ENCODE measurements around the gene UBR4. TPM values are rescaled to one million over a fixed set of nuclear protein-coding genes. Genes with fewer than 3 reads are reported as not detected.

UBR4 gene
- total and polyA plus RNA-seq, 2 of the 8 experiments (the other 6 are each of a cell fraction or from before 2014, with no cell fraction given) = 139 to 152 TPM

DNA sequence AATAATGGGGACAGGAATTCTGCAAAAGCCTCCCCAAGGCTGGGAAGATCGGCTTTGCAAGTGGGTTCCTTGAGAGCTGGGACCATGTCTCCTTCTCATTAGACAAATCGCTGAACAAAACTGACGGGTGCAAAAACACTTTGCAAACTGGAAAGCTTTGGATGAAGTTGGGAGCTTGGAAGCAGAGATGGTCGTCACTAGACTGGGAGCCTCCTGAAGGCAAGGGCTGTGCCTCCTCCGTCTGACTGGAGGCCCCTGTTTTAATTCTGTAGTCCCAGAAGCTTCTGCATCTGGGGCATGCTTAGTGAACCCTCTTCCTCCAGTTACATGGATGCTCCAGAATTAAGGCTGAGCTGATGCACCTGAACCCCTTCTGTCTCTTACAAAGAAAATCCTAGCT is 171.3 kb downstream of the UBR4 start:
- H4K8ac ChIP-seq (ENCODE audit: extremely low read depth, insufficient read depth, low read length) = peak overlapping the region; percentile 63; the same call in 1 of the 2 replicates
- no peaks in the 10 kb centered on the region for H3K36me3 ChIP-seq (ENCODE audit: control insufficient read depth in 2 of 4, insufficient read depth in 4 of 4, low read length in 3 of 4)
- FAIRE-seq (no peak), DNase-seq (ENCODE audit: low read depth in 1 of 2, low spot score in 2 of 2) (no peak)
- H3K4me3 ChIP-seq (ENCODE audit: extremely low read depth in 1 of 4, insufficient read depth in 2 of 4, low read depth in 3 of 4, low read length in 4 of 4) = no peak overlapping the region
- H3K27ac ChIP-seq (ENCODE audit: low read depth, low read length) = no peak overlapping the region
- no peak overlapping the region for H3K23ac ChIP-seq (ENCODE audit: insufficient read length)
- H3K79me1 ChIP-seq (ENCODE audit: low read depth, low read length) = no peaks in the 10 kb centered on the region
- H3K9me3 ChIP-seq (ENCODE audit: insufficient read depth in 2 of 2, low read depth in 1 of 2, low read length in 1 of 2) = no peaks in the 10 kb centered on the region
- POLR2A ChIA-PET (ENCODE audit: partially characterized antibody) = interaction anchor here (1.1 kb wide), 1 partner anchor 11 kb away, joined by 3 read pairs; no protein-coding TSS in a partner anchor
- CTCF ChIA-PET (ENCODE audit: partially characterized antibody) = interaction anchor here (1.1 to 1.7 kb wide), 3 partner anchors 9 to 126 kb away, joined by 3 to 11 read pairs (median 4); no protein-coding TSS in a partner anchor
- no peak overlapping the region for H2BK5ac ChIP-seq (ENCODE audit: low read depth, low read length)
- no peak overlapping the region for H2BK12ac ChIP-seq (ENCODE audit: low read depth, low read length)
- H4K5ac ChIP-seq (ENCODE audit: insufficient read length, low read depth, low read length) = no peak overlapping the region
- no peak overlapping the region for H2BK20ac ChIP-seq (ENCODE audit: low read length)
- H3K23me2 ChIP-seq (ENCODE audit: low read depth, low read length) = no peaks in the 10 kb centered on the region
- no peaks in the 10 kb centered on the region for H3K79me2 ChIP-seq (ENCODE audit: control insufficient read depth in 1 of 2, insufficient read depth in 2 of 2, low read length in 2 of 2)
- no peak overlapping the region for H2BK15ac ChIP-seq (ENCODE audit: low read length)
- H2AK5ac ChIP-seq (ENCODE audit: low read depth, low read length) = no peak overlapping the region
- no peak overlapping the region for H2BK120ac ChIP-seq (replicated peaks; ENCODE audit: low read depth, low read length)
- H4K91ac ChIP-seq (replicated peaks; ENCODE audit: insufficient read length, low read length) = no peak overlapping the region
- H3K18ac ChIP-seq (ENCODE audit: extremely low read depth, low read length) = no peak overlapping the region
- no peak overlapping the region for H3K14ac ChIP-seq (ENCODE audit: insufficient read length)
- H3K4me1 ChIP-seq (replicated peaks in 1 of 4; ENCODE audit: control insufficient read depth in 3 of 4, insufficient read depth in 4 of 4, low read length in 3 of 4) = peaks cover 0 to 3% (median 0%) of the 10 kb centered on the region in 4 experiments; a peak in 3 of 7 replicates
- no peak overlapping the region for H3K56ac ChIP-seq (replicated peaks; ENCODE audit: insufficient read length, low read depth, low read length)
- H3K4me2 ChIP-seq (ENCODE audit: insufficient read depth in 1 of 2, low read depth in 2 of 2, low read length in 2 of 2) = no peak overlapping the region
- H3K27me3 ChIP-seq (replicated peaks in 1 of 4; ENCODE audit: control insufficient read depth in 3 of 4, extremely low read depth in 1 of 4, insufficient read depth in 3 of 4, low read length in 3 of 4) = 0 out of 7 replicates have a peak, but pooled peaks cover 0 to 2% (median 0%) of the 10 kb centered on the region in 4 experiments
- no peak overlapping the region for H3K9ac ChIP-seq (replicated peaks in 1 of 4; ENCODE audit: extremely low read depth in 1 of 4, low read depth in 3 of 4, low read length in 3 of 4)
- WGBS, 2 experiments (ENCODE audit: extremely low coverage in 1 of 2, insufficient coverage in 1 of 2, insufficient read length in 1 of 2, insufficient replicate concordance in 2 of 2, low coverage in 1 of 2, low lambda C conversion rate in 2 of 2, missing lambda C conversion rate in 1 of 2) = 87% methylated on average over 5 of the region's 5 CpGs; no CpG with 5 or more reads in 1 of the 2 experiments
- H4K20me1 ChIP-seq (replicated peaks in 1 of 2; ENCODE audit: control insufficient read depth in 1 of 2, insufficient read depth in 2 of 2, low read length in 2 of 2) = no peaks in the 10 kb centered on the region
- no peak overlapping the region for H2AFZ ChIP-seq (ENCODE audit: low read length)
- H3K4ac ChIP-seq (replicated peaks; ENCODE audit: insufficient read length, low read depth, low read length) = no peak overlapping the region
- TF ChIP-seq CBX5 (IDR thresholded peaks at IDR 0.05; ENCODE audit: low read depth, low read length) (no peak), MAFK (IDR thresholded peaks at IDR 0.05; ENCODE audit: low read depth, low read length) (no peak), CBX8 (IDR thresholded peaks at IDR 0.05; ENCODE audit: borderline replicate concordance, low read depth, low read length) (no peak), ZNF274 (IDR thresholded peaks at IDR 0.05; ENCODE audit: borderline replicate concordance, extremely low read depth, low read length) (no peak), SIX5 (IDR thresholded peaks at IDR 0.05; ENCODE audit: low read depth, low read length) (no peak), SIRT6 (IDR thresholded peaks at IDR 0.05; ENCODE audit: low read length) (no peak)
- TF ChIP-seq, protein P1, sequence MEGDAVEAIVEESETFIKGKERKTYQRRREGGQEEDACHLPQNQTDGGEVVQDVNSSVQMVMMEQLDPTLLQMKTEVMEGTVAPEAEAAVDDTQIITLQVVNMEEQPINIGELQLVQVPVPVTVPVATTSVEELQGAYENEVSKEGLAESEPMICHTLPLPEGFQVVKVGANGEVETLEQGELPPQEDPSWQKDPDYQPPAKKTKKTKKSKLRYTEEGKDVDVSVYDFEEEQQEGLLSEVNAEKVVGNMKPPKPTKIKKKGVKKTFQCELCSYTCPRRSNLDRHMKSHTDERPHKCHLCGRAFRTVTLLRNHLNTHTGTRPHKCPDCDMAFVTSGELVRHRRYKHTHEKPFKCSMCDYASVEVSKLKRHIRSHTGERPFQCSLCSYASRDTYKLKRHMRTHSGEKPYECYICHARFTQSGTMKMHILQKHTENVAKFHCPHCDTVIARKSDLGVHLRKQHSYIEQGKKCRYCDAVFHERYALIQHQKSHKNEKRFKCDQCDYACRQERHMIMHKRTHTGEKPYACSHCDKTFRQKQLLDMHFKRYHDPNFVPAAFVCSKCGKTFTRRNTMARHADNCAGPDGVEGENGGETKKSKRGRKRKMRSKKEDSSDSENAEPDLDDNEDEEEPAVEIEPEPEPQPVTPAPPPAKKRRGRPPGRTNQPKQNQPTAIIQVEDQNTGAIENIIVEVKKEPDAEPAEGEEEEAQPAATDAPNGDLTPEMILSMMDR (IDR thresholded peaks at IDR 0.05; ENCODE audit: control extremely low read depth in 1 of 3, insufficient read depth in 1 of 3, low read depth in 1 of 3, low read length in 3 of 3) = no peak
- TF ChIP-seq, protein P2, sequence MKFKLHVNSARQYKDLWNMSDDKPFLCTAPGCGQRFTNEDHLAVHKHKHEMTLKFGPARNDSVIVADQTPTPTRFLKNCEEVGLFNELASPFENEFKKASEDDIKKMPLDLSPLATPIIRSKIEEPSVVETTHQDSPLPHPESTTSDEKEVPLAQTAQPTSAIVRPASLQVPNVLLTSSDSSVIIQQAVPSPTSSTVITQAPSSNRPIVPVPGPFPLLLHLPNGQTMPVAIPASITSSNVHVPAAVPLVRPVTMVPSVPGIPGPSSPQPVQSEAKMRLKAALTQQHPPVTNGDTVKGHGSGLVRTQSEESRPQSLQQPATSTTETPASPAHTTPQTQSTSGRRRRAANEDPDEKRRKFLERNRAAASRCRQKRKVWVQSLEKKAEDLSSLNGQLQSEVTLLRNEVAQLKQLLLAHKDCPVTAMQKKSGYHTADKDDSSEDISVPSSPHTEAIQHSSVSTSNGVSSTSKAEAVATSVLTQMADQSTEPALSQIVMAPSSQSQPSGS (IDR thresholded peaks at IDR 0.05; ENCODE audit: low read length) = no peak
- TF ChIP-seq, protein P3, sequence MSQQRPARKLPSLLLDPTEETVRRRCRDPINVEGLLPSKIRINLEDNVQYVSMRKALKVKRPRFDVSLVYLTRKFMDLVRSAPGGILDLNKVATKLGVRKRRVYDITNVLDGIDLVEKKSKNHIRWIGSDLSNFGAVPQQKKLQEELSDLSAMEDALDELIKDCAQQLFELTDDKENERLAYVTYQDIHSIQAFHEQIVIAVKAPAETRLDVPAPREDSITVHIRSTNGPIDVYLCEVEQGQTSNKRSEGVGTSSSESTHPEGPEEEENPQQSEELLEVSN (IDR thresholded peaks at IDR 0.05) = no peak
